ENCODE measurements around the gene C2CD4A.

C2CD4A gene

DNA sequence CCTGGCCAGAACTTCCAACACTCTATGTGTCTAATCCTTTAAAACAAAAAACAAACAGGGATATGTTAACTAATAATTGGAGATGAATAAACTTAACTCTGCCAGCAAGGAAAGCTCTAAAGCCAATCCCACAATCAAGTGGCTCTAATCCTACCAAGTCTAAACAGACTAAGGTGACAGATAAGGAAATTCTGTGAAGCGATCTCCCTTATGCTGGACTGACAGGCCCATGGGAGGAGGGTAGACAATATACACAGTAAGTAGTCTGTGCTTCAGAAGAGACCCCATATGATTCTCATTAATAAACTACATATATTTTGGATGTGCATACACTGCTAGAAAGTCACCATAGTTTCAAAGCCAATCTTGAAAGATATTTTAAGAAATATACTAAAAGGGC is 16.7 kb upstream of the C2CD4A start:
- DNase-seq (ENCODE audit: low spot score) (no peak), ATAC-seq (ENCODE audit: low read depth) (no peak)
- no peak overlapping the region for H3K4me3 ChIP-seq (ENCODE audit: severe bottlenecking)
- H3K4me1 ChIP-seq (ENCODE audit: insufficient read depth, poor library complexity, severe bottlenecking) = peaks cover 3% of the 10 kb centered on the region
- H3K27ac ChIP-seq (ENCODE audit: poor library complexity, severe bottlenecking) = no peak overlapping the region
- no peaks in the 10 kb centered on the region for H3K36me3 ChIP-seq (ENCODE audit: low read depth)
- no peaks in the 10 kb centered on the region for H3K27me3 ChIP-seq (ENCODE audit: insufficient read depth, poor library complexity, severe bottlenecking)
- TF ChIP-seq, protein P1, sequence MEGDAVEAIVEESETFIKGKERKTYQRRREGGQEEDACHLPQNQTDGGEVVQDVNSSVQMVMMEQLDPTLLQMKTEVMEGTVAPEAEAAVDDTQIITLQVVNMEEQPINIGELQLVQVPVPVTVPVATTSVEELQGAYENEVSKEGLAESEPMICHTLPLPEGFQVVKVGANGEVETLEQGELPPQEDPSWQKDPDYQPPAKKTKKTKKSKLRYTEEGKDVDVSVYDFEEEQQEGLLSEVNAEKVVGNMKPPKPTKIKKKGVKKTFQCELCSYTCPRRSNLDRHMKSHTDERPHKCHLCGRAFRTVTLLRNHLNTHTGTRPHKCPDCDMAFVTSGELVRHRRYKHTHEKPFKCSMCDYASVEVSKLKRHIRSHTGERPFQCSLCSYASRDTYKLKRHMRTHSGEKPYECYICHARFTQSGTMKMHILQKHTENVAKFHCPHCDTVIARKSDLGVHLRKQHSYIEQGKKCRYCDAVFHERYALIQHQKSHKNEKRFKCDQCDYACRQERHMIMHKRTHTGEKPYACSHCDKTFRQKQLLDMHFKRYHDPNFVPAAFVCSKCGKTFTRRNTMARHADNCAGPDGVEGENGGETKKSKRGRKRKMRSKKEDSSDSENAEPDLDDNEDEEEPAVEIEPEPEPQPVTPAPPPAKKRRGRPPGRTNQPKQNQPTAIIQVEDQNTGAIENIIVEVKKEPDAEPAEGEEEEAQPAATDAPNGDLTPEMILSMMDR (IDR thresholded peaks at IDR 0.05; ENCODE audit: poor library complexity, severe bottlenecking) = no peak
- H3K9me3 ChIP-seq (ENCODE audit: severe bottlenecking) = no peaks in the 10 kb centered on the region

DNA sequence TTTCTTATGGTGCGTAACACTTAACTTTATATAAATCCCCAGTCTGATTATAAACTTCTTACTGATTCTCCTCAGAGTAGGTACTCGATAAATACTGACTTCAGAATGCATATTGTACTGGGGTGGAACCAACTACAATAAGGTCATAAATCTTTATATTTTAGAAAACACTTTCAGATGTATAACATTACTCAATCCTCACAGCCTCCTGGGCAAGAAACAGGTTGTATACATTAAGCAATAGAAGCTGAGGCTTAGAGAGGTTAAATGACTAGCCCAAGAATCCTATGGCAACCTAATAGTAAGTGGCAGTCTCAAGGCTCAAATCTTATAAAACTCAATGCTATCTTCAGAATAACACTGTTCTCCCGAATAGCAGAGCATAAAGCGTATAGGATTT is 15.6 kb upstream of the C2CD4A start:
- TF ChIP-seq, protein P1 (IDR thresholded peaks at IDR 0.05; ENCODE audit: poor library complexity, severe bottlenecking) = no peak
- DNase-seq (ENCODE audit: low spot score) (no peak), ATAC-seq (ENCODE audit: low read depth) (no peak)
- Histone ChIP-seq H3K36me3 (ENCODE audit: low read depth) (no peaks in the 10 kb centered on the region), H3K9me3 (ENCODE audit: severe bottlenecking) (no peaks in the 10 kb centered on the region), H3K4me3 (ENCODE audit: severe bottlenecking) (no peak overlapping the region), H3K4me1 (ENCODE audit: insufficient read depth, poor library complexity, severe bottlenecking) (peaks cover 3% of the 10 kb centered on the region), H3K27me3 (ENCODE audit: insufficient read depth, poor library complexity, severe bottlenecking) (no peaks in the 10 kb centered on the region), H3K27ac (ENCODE audit: poor library complexity, severe bottlenecking) (no peak overlapping the region)

DNA sequence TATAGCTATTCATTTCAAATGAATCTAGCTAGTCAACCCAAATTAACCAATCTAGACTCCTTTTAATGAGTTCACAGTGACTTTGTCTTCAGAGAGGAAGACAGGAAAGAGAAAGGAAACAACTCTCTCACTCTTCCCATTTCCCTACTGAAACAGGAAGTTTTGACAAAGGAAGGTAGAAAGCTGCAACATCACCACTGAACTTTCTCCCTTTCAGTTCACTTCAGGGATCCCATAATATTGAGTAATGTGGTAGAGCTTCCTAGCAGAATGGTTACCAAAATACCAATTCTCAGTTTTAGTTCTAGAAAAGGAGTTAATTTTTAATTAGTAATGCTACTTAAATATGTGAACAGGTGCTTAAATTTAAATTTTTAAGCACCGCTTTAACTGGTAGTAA is 14.1 kb upstream of the C2CD4A start:
- Histone ChIP-seq H3K4me1 (ENCODE audit: insufficient read depth, poor library complexity, severe bottlenecking) (peaks cover 3% of the 10 kb centered on the region), H3K27me3 (ENCODE audit: insufficient read depth, poor library complexity, severe bottlenecking) (no peaks in the 10 kb centered on the region), H3K27ac (ENCODE audit: poor library complexity, severe bottlenecking) (no peak overlapping the region), H3K9me3 (ENCODE audit: severe bottlenecking) (no peaks in the 10 kb centered on the region), H3K36me3 (ENCODE audit: low read depth) (peaks cover under 1% of the 10 kb centered on the region; the same call in 1 of the 2 replicates), H3K4me3 (ENCODE audit: severe bottlenecking) (no peak overlapping the region)
- ATAC-seq (ENCODE audit: low read depth) (no peak), DNase-seq (ENCODE audit: low spot score) (no peak)
- TF ChIP-seq, protein P1 (IDR thresholded peaks at IDR 0.05; ENCODE audit: poor library complexity, severe bottlenecking) = no peak

DNA sequence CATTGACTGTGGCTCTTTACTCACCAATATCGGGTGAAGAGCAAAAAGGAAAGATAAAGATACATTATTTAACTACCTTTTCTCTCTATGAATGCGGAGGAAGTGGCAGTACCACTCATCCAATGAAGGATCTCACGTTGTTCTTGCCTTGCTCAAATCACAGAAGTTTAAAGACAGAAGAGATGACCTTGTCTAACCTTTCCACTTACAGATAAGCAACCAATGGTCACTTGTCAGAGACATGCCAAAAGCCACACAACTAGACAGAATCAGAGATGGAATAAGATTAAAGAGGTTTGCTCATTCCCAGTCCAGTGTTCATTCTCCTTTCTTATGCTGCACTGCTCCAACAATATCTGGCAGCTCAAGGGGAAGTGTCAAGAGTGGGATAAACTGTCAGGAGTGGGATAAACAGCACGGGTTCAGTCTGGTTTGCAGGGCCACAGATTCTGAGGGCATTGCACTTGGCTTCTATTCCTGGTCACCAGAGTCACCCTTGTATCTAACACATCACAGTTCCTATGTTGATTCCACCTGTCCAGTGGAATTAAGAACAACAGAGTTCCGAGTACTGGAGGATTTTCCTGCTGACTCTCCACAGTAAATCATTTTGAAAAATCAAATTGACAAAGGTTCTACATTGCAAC is 13.2 kb upstream of the C2CD4A start:
- H3K27me3 ChIP-seq (ENCODE audit: insufficient read depth, poor library complexity, severe bottlenecking) = no peaks in the 10 kb centered on the region
- H3K4me3 ChIP-seq (ENCODE audit: severe bottlenecking) = no peak overlapping the region
- no peak; the same call in 2 of the 3 replicates for ATAC-seq (ENCODE audit: low read depth)
- H3K4me1 ChIP-seq (ENCODE audit: insufficient read depth, poor library complexity, severe bottlenecking) = peaks cover 3% of the 10 kb centered on the region
- DNase-seq (ENCODE audit: low spot score) = no peak
- no peaks in the 10 kb centered on the region for H3K9me3 ChIP-seq (ENCODE audit: severe bottlenecking)
- TF ChIP-seq, protein P1 (IDR thresholded peaks at IDR 0.05; ENCODE audit: poor library complexity, severe bottlenecking) = no peak
- H3K36me3 ChIP-seq (ENCODE audit: low read depth) = peaks cover 5% of the 10 kb centered on the region; the same call in 1 of the 2 replicates
- no peak overlapping the region for H3K27ac ChIP-seq (ENCODE audit: poor library complexity, severe bottlenecking)

DNA sequence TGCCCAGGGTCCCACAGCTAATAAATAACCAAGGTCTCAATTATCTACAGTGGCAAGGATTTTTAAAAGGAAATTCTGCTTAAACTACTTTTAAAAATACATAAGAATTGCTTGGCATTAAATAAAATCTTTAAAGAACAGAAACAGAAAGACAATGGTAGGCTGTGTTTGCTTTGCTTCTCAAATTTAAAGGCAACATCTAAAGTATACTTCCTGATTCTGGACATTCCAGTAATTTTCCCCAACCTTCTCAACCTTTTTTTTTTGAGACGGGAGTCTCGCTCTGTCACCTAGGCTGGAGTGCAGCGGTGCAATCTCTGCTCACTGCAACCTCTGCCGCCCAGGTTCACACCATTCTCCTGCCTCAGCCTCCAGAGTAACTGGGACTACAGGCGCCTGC is 11.8 kb upstream of the C2CD4A start:
- DNase-seq (ENCODE audit: low spot score) = no peak
- Histone ChIP-seq H3K27ac (ENCODE audit: poor library complexity, severe bottlenecking) (no peak overlapping the region), H3K27me3 (ENCODE audit: insufficient read depth, poor library complexity, severe bottlenecking) (no peaks in the 10 kb centered on the region), H3K4me3 (ENCODE audit: severe bottlenecking) (no peak overlapping the region), H3K36me3 (ENCODE audit: low read depth) (peaks cover 5% of the 10 kb centered on the region; the same call in 1 of the 2 replicates), H3K4me1 (ENCODE audit: insufficient read depth, poor library complexity, severe bottlenecking) (peaks cover 6% of the 10 kb centered on the region), H3K9me3 (ENCODE audit: severe bottlenecking) (no peaks in the 10 kb centered on the region)
- no peak for ATAC-seq (ENCODE audit: low read depth)
- TF ChIP-seq, protein P1 (IDR thresholded peaks at IDR 0.05; ENCODE audit: poor library complexity, severe bottlenecking) = no peak

All from RWPE2 (cell line).